Panc1 (cell line): Measurements from ENCODE around the gene DENND5B.

Experiments used
- POLR2AphosphoS5 ChIP-seq: IDR thresholded peaks from 2 replicates; pipeline ENCODE4 v1.6.1; 2012; ENCODE audit warnings: mild to moderate bottlenecking, low read depth, low read length, moderate library complexity
- SIN3A ChIP-seq: IDR thresholded peaks from 2 replicates; pipeline ENCODE4 v1.6.1; 2012; ENCODE audit warnings: low read depth, mild to moderate bottlenecking, low read length, moderate library complexity, borderline replicate concordance; ENCODE audit not compliant: insufficient read depth
- TF ChIP-seq, protein P1 (sequence below): fragments of 450-650 bp; IDR thresholded peaks from 2 replicates; pipeline ENCODE4 v1.5.1; 2017; ENCODE audit warnings: mild to moderate bottlenecking
- TF ChIP-seq, protein P2 (sequence below), 2 experiments: IDR thresholded peaks; 2 replicates each; pipeline ENCODE4 v1.6.1; 2011 to 2012; ENCODE audit warnings: low read depth in 2 of 2, control low read depth in 1 of 2, low read length in 1 of 2, mild to moderate bottlenecking in 1 of 2, moderate library complexity in 1 of 2; ENCODE audit not compliant: insufficient read depth in 1 of 2

DNA sequence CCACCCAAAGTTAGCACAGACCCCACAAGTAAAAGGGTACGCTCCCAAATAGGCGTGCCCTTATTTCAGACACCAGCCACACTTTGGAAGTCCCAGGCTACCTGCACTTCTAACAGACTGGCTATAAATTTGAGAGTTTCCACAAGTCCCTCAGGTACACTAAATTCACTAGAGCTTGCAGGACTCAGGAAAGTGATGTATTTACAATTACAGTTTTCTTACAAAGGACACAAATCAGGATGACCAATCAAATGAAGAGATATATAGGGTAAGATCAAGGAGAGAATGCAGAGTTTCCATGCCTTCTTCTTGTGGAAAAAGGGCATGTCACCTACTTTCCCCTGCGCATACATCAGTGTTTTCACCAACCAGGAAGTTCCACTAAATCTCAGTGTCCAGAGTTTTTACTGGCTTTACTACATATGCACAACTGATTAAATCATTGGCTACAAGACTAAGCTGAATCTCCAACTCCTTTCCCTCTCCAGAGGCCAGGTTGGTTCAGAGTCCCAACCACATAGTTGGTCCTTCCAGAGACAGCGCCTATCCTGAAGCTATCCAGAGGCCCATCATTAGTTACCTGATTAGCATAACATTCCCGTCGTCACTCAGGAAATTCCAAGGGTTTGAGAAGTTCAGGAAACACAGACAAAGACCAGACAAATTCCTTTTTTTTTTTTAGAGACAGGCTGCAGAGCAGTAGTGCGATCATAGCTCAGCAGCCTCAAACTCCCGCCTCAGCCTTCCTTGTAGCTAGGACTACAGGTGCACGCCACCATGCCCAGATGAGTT is 84.2 kb downstream of the DENND5B start:
- TF ChIP-seq, protein P1, sequence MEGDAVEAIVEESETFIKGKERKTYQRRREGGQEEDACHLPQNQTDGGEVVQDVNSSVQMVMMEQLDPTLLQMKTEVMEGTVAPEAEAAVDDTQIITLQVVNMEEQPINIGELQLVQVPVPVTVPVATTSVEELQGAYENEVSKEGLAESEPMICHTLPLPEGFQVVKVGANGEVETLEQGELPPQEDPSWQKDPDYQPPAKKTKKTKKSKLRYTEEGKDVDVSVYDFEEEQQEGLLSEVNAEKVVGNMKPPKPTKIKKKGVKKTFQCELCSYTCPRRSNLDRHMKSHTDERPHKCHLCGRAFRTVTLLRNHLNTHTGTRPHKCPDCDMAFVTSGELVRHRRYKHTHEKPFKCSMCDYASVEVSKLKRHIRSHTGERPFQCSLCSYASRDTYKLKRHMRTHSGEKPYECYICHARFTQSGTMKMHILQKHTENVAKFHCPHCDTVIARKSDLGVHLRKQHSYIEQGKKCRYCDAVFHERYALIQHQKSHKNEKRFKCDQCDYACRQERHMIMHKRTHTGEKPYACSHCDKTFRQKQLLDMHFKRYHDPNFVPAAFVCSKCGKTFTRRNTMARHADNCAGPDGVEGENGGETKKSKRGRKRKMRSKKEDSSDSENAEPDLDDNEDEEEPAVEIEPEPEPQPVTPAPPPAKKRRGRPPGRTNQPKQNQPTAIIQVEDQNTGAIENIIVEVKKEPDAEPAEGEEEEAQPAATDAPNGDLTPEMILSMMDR = no peak
- TF ChIP-seq, protein P2, sequence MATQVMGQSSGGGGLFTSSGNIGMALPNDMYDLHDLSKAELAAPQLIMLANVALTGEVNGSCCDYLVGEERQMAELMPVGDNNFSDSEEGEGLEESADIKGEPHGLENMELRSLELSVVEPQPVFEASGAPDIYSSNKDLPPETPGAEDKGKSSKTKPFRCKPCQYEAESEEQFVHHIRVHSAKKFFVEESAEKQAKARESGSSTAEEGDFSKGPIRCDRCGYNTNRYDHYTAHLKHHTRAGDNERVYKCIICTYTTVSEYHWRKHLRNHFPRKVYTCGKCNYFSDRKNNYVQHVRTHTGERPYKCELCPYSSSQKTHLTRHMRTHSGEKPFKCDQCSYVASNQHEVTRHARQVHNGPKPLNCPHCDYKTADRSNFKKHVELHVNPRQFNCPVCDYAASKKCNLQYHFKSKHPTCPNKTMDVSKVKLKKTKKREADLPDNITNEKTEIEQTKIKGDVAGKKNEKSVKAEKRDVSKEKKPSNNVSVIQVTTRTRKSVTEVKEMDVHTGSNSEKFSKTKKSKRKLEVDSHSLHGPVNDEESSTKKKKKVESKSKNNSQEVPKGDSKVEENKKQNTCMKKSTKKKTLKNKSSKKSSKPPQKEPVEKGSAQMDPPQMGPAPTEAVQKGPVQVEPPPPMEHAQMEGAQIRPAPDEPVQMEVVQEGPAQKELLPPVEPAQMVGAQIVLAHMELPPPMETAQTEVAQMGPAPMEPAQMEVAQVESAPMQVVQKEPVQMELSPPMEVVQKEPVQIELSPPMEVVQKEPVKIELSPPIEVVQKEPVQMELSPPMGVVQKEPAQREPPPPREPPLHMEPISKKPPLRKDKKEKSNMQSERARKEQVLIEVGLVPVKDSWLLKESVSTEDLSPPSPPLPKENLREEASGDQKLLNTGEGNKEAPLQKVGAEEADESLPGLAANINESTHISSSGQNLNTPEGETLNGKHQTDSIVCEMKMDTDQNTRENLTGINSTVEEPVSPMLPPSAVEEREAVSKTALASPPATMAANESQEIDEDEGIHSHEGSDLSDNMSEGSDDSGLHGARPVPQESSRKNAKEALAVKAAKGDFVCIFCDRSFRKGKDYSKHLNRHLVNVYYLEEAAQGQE (IDR thresholded peaks at IDR 0.05; ENCODE audit: insufficient read depth in 1 of 2, low read depth in 2 of 2, low read length in 1 of 2) = no peak
- TF ChIP-seq SIN3A = no peak
- no peak for TF ChIP-seq POLR2AphosphoS5
